Retinal pigment epithelial cell (primary cell): Measurements from ENCODE around the gene METTL1.

Source experiments
- DNase-seq: peaks from one replicate; pipeline ENCODE4 v3.0.0-alpha.2; 2010; ENCODE audit warnings: low read depth
- H3K4me3 ChIP-seq: 2 replicates; pipeline ENCODE4 v1.5.1; 2011; ENCODE audit warnings: mild to moderate bottlenecking, low read length, control low read depth, moderate library complexity
- TF ChIP-seq, protein P1 (sequence below): conservative IDR thresholded peaks from 2 replicates; pipeline ENCODE4 v1.5.1; 2011; ENCODE audit warnings: low read depth, low read length, control low read depth, inconsistent platforms

Gene METTL1

DNA sequence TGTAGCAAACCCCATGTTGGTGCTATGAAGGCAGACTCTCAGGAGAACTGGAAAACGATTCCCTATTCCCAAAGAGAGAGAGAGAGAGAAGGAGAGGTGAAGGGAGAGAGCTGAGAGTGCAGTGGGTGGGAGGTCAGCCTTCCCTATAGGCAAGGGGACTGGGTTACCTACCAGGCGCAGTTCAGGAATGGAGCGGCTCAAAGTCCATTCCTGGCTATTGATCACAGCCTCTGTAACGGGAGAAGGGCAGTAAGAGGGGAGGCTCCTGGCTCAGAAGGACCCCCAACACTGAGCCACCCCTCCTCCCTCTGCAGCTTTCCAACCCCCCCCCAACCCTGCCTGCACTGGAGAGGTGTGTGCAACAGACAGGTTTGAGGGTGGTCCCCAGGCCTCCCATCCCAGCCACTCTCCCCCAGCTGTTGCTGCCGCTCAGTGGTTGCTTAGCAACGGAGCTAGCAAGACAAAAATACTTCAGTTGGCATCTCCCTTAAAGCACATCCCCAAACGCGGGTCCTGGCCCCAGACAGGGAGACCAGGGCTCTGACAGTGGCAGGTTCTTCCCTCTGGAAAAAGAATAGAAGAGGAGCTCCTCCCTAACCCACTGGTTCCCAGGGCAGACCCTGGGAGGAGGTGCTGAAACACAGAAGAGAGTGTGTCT, 36.6 kb downstream of the METTL1 start:
- no peak overlapping the region for H3K4me3 ChIP-seq
- TF ChIP-seq, protein P1, sequence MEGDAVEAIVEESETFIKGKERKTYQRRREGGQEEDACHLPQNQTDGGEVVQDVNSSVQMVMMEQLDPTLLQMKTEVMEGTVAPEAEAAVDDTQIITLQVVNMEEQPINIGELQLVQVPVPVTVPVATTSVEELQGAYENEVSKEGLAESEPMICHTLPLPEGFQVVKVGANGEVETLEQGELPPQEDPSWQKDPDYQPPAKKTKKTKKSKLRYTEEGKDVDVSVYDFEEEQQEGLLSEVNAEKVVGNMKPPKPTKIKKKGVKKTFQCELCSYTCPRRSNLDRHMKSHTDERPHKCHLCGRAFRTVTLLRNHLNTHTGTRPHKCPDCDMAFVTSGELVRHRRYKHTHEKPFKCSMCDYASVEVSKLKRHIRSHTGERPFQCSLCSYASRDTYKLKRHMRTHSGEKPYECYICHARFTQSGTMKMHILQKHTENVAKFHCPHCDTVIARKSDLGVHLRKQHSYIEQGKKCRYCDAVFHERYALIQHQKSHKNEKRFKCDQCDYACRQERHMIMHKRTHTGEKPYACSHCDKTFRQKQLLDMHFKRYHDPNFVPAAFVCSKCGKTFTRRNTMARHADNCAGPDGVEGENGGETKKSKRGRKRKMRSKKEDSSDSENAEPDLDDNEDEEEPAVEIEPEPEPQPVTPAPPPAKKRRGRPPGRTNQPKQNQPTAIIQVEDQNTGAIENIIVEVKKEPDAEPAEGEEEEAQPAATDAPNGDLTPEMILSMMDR: no peak
- no peak for DNase-seq

DNA sequence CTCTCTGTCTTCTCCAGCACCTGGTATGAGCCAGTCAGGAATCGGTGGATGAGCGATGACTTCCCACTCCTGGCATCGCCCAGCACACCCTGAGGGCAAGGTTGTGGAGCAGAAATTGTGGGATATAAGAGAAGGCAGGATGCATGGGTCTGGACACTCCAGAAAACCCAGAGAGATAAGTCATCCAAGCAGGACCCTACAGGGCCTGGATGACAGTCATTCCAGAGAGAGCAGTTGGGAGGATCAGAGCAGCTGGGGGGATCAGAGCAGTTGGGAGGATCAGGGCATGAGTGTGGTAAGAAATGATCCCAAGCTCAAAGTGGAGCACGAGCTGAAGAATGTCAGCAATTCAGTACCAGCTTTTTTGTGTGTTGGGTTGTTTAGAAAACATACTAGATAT, 37.3 kb downstream of the METTL1 start:
- H3K4me3 ChIP-seq: no peak overlapping the region
- TF ChIP-seq, protein P1: no peak

DNA sequence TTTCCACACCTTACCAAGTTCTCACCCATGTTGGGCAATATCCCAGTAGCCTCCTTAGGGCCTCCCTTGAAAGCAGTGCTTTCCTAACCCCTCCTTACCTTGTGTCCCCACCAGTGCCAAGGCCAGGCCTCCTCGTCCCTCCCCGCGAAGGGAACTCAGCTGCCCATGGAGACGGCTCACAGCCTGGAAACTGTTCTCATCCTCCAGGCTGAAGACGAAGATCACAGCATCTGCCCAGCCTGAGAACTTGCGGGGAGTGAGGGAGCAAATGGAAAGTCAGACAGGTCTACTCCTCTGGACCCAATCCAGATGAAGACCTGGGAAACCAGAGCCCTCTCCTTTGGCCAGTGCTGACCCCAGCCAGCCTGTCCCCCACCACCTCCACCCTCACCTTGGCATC, 38.0 kb downstream of the METTL1 start:
- H3K4me3 ChIP-seq: no peak overlapping the region
- DNase-seq: no peak
- TF ChIP-seq, protein P1: no peak

More for the DNA sequence above, 37.3 kb downstream of the METTL1 start:
- DNase-seq: no peak

DNA sequence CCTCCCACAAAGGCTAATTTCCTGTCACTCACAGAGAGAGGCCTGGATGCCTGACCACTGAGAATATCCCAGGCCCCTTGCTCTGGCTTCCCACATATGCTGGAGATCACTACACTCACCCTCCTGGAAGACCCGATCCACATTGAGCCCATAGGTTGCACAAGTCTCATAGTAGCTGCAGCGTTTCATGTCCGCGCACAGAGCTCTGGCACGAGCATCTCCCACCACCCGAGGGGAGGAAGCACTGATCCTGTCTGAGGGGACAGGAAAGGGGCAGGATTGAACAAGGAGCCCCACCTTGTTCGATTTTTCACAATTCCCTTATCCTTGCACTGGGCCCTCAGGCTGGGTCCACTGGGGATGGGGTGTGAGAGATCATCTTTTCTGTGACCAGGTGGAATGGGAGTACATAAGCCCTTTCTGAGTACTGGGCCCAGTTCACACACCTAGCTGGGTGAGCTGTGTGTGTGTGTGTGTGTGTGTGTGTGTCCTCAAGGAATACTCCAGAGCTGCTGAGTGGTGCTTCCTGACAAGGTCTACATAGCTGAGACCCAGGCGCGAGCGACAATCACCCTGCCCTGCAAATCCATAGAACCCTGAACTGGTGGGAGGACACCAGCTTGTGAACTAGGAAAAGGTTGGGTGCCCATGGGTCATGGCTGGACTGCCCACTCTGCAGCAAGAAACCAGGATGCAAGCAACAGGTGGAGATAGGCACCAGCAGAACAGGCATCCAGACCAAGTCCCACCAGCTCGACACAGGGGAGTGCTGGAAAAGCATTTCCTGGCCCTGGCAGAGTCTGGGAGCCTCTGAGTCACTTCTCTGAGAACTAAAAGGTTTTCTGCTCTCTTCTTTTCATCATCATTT, 38.9 kb downstream of the METTL1 start:
- no peak for DNase-seq
- TF ChIP-seq, protein P1: no peak

DNA sequence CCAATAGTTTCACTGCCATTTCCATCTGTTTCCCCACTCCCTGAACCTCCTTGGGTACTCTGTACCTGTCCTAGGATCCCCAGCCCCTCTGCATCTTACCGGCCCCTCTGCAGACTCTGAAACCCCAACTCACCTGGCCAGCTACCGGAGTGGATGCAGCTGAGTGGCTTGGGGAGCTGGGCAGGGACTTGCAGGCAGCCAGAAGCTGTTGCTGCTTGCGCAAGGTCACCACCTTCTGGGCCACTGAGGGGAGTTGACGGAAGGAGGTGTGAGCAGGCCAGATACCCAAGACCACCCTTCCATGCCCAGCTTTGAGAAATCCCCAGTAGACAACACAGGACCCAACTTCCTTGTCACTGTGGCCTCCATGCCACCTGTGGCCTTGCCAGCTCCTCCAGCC, 39.6 kb downstream of the METTL1 start:
- no peak overlapping the region for H3K4me3 ChIP-seq
- TF ChIP-seq, protein P1: no peak
- DNase-seq: no peak

More for the DNA sequence above, 38.9 kb downstream of the METTL1 start:
- no peak overlapping the region for H3K4me3 ChIP-seq

DNA sequence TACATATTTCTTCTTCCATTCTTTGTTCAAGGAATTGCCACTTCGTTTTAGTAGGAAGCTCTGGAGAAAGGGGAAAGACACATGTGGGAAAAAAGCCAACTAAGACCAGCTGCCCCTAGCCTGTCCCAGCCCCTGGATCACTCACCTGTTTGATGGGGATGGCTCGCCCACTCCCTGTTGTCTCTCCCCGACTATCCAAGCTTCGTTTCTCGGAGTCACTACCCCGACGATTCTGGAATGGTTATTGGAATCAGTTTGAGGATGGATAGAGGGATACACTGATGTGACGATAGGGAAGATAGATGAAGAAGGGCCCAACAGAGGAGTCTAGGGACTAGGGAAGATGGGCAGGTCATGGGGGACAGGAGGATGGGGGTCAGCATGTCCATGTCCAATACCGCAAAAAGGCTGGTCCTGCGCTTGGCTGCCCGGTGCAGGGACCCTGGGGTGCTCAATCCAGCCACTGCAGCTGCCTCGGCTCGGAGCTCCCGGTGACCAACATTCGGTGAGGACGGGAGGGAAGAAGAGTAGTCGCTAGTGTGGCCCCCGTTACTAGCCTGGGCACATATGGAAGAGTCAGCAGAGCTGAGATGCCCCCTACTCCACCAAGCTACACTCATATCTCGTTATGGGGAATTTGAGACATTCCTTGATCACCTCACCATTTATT, 40.4 kb downstream of the METTL1 start:
- TF ChIP-seq, protein P1: no peak
- no peak overlapping the region for H3K4me3 ChIP-seq
- no peak for DNase-seq
